Lower lobe of right lung (tissue), 2 donors: Measurements from ENCODE around the gene PDCL2. TPM values are rescaled to one million over a fixed set of nuclear protein-coding genes. Genes with fewer than 3 reads are reported as not detected.

Source experiments
- ATAC-seq, 2 donors: fragments of 200-7000 bp; cut with Tn5 transposase; one replicate each; pipeline ENCODE4 v1.9.1; 2020 to 2022; ENCODE audit warnings: mild to moderate bottlenecking in 2 of 2, moderate library complexity in 2 of 2
- DNase-seq: peaks from one replicate; pipeline ENCODE4 v3.0.0-alpha.2; 2020
- H3K27ac ChIP-seq: fragments of 200-600 bp; one replicate; pipeline ENCODE4 v1.8.0; 2022
- H3K27me3 ChIP-seq: fragments of 200-600 bp; one replicate; pipeline ENCODE4 v1.8.0; 2022; ENCODE audit warnings: low read depth
- H3K36me3 ChIP-seq: fragments of 200-600 bp; one replicate; pipeline ENCODE4 v1.8.0; 2022; ENCODE audit warnings: mild to moderate bottlenecking
- H3K4me1 ChIP-seq: fragments of 200-600 bp; one replicate; pipeline ENCODE4 v1.8.0; 2022
- H3K4me3 ChIP-seq: fragments of 200-600 bp; one replicate; pipeline ENCODE4 v1.8.0; 2022; ENCODE audit warnings: mild to moderate bottlenecking
- H3K9me3 ChIP-seq: fragments of 200-600 bp; one replicate; pipeline ENCODE4 v1.8.0; 2022
- CTCF ChIP-seq: fragments of 200-600 bp; IDR thresholded peaks from one replicate; pipeline ENCODE4 v1.8.0; 2022; ENCODE audit warnings: antibody characterized with exemption, mild to moderate bottlenecking
- intact Hi-C: fragments of 100-400 bp; cut with DNase I; formaldehyde crosslinking; loops from one replicate; pipeline ENCODE4 v1.11.0; 2022
- total RNA-seq: library from RNA; stranded (reverse); fragmentation: NEBNext Ultra II Directional; extraction: Animal tissue kit (Norgen Biotek cat#: 25700); gene quantifications from one replicate; pipeline ENCODE4 v1.2.1, GENCODE V29; 2021
- donor health status: DM: no; HTN: yes; CAD: no; lungs with severe emphysema.

The PDCL2 gene
- total RNA-seq, 1 donor from 2014 or later = not detected

GRCh38 chr4:55615008-55615407, 23.0 kb upstream of the PDCL2 start:
- H3K27ac ChIP-seq = no peak overlapping the region
- no peak overlapping the region for H3K4me3 ChIP-seq
- no peaks in the 10 kb centered on the region for H3K9me3 ChIP-seq
- H3K36me3 ChIP-seq = no peaks in the 10 kb centered on the region
- intact Hi-C loops = no loop called here
- no peaks in the 10 kb centered on the region for H3K4me1 ChIP-seq
- no peaks in the 10 kb centered on the region for H3K27me3 ChIP-seq
- DNase-seq = no peak
- no peak for TF ChIP-seq CTCF
- ATAC-seq = no peak

- H3K27ac ChIP-seq = no peak overlapping the region
- no peak for TF ChIP-seq CTCF
- H3K36me3 ChIP-seq = no peaks in the 10 kb centered on the region
- DNase-seq (no peak), ATAC-seq (no peak)
- H3K9me3 ChIP-seq = no peaks in the 10 kb centered on the region
- no peaks in the 10 kb centered on the region for H3K27me3 ChIP-seq
- no peaks in the 10 kb centered on the region for H3K4me1 ChIP-seq
- no peak overlapping the region for H3K4me3 ChIP-seq
- intact Hi-C loops = no loop called here
Measured at GRCh38 chr4:55613621-55614020, 21.6 kb upstream of the PDCL2 start.

- H3K4me3 ChIP-seq = no peak overlapping the region
- no peak for ATAC-seq
Measured at GRCh38 chr4:55612341-55612740, 20.3 kb upstream of the PDCL2 start.

GRCh38 chr4:55611358-55612059, 19.5 kb upstream of the PDCL2 start:
- no peaks in the 10 kb centered on the region for H3K9me3 ChIP-seq
- no peak for TF ChIP-seq CTCF
- H3K27ac ChIP-seq = no peak overlapping the region
- no peak for ATAC-seq
- H3K27me3 ChIP-seq = no peaks in the 10 kb centered on the region
- intact Hi-C loops = no loop called here
- no peaks in the 10 kb centered on the region for H3K36me3 ChIP-seq
- DNase-seq = no peak
- no peak overlapping the region for H3K4me3 ChIP-seq
- H3K4me1 ChIP-seq = no peaks in the 10 kb centered on the region

More at GRCh38 chr4:55612341-55612740, 20.3 kb upstream of the PDCL2 start:
- H3K36me3 ChIP-seq = no peaks in the 10 kb centered on the region
- H3K9me3 ChIP-seq = no peaks in the 10 kb centered on the region
- H3K27ac ChIP-seq = no peak overlapping the region
- no peak for TF ChIP-seq CTCF
- no peaks in the 10 kb centered on the region for H3K27me3 ChIP-seq
- no peak for DNase-seq
- H3K4me1 ChIP-seq = no peaks in the 10 kb centered on the region
- intact Hi-C loops = no loop called here

GRCh38 chr4:55610381-55610780, 18.3 kb upstream of the PDCL2 start:
- intact Hi-C loops = no loop called here

More at GRCh38 chr4:55610381-55610780, 18.3 kb upstream of the PDCL2 start:
- no peak for TF ChIP-seq CTCF
- no peak overlapping the region for H3K4me3 ChIP-seq
- H3K27ac ChIP-seq = no peak overlapping the region
- DNase-seq (no peak), ATAC-seq (no peak)
- no peaks in the 10 kb centered on the region for H3K36me3 ChIP-seq
- no peaks in the 10 kb centered on the region for H3K27me3 ChIP-seq
- H3K4me1 ChIP-seq = no peaks in the 10 kb centered on the region
- no peaks in the 10 kb centered on the region for H3K9me3 ChIP-seq
